GM10266 (cell line): ENCODE results near the gene C1R.

Experiments
- DNase-seq: peaks from one replicate; pipeline ENCODE4 v3.0.0; 2012; ENCODE audit errors: extremely low spot score
- CTCF ChIP-seq: IDR thresholded peaks from 2 replicates; pipeline ENCODE4 v1.5.1; 2012; ENCODE audit warnings: mild to moderate bottlenecking, low read depth; ENCODE audit not compliant: control insufficient read depth, insufficient read depth; ENCODE audit errors: missing control alignments

The C1R gene

GRCh38 chr12:7125632-7126227 is 33.5 kb upstream of the C1R start:
- DNase-seq = no peak
- no peak for TF ChIP-seq CTCF

GRCh38 chr12:7123806-7124522 is 31.7 kb upstream of the C1R start:
- no peak for TF ChIP-seq CTCF
- no peak for DNase-seq

DNA sequence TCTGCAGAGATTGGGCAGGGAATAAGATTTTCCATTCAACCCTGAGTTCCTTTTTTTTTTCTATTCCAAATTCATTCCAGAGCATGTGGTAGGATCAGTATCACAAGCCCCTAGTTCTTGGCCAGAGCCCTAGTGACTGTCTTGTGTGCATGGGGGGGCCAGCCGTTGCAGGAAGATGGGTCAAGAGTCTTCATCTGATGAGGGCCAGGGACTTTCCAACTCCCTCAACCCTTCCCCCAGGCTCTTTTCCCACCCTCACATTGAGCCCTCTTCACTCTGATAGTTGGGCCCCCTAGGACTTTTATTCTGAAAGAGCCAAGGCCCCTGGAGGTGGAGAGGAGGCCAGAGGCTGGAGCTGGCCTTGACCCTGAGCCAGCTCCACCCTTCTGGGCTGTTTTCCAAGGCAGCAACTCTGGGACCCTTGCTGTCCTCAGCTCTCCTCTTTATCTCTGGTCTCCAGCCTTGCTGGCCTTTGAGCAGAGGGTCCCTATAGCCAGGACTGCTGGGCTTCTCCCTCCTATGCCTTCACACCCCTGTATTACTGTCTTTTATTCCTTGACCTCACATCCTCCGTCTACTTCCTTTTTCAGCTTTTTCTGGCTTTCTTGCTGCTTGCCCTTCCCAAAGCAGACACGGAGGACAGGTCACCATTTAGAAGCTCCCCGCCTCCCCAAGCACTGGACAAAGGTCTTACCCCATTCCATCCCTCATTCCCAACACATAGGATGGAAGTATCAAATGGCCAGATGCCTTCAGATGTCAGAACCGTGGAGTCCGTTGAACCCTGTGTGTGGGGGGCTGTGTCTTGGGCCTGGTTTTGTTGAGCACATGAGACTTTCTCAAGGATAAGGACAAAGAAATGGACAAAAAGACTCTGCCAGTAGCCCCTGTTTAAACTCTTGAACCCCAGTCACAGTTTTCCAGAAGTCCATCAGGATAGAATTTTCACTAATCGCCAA is 30.8 kb upstream of the C1R start:
- no peak for TF ChIP-seq CTCF
- no peak for DNase-seq

GRCh38 chr12:7121324-7121723 is 29.1 kb upstream of the C1R start:
- DNase-seq = no peak
- TF ChIP-seq CTCF = no peak

GRCh38 chr12:7120166-7120565 is 27.9 kb upstream of the C1R start:
- TF ChIP-seq CTCF = no peak
- DNase-seq = no peak

DNA sequence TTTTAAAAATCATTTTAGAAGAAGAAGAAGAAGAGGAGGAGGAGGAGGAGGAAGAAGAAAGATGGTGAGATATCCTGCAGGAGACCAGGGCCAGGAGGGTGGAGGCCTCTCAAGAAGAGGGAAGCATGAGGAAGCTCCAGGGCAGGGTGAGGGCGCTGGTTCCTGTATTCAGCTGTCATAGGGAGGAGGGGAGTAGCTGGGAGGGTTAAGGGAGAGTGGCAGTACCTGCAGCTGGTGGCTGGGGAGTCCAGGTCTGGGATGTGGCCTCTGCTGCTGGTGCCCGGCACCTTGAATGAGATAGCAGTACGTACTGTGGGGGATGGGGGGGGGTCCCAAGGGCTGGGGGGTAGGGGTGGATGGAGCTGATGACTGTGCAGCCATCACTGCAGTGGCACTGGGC is 26.6 kb upstream of the C1R start:
- no peak for DNase-seq

More for the DNA sequence above, 26.6 kb upstream of the C1R start:
- no peak for TF ChIP-seq CTCF
